GM20431 (cell line): Measurements from ENCODE around the gene MGA.

Source experiments
- in situ Hi-C: fragments of 300-500 bp; cut with MseI, MboI; formaldehyde crosslinking; loops from one replicate; pipeline ENCODE4 v1.15.0; 2020; ENCODE audit warnings: low sequenced_read_pairs; ENCODE audit not compliant: unreplicated experiment

MGA gene

DNA sequence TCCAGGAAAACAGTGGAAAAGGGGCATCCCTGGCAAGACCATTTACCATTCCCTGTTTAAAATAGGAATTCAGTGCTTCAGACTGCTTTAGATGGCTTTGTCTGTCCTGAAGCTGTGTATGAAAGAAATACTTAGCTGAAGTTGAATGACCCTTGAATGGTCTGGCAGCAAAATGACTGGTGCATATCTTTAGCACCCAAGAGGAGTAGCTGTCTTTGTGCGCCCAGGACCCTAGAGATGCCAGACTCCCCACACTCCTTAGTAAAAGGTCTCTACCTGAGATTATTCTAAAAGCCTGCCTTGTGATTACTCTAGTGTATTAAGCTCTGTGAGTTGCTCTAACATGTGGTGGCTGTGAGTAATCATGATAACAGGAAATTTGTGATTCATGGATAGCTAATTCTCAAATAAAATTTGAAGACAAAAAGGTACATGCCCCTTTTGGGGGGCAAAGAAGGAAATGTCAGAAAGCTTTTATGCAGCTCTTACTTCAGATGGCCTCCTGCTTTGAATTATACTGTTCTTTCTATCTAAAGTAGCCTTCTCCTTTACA lies 117.3 kb downstream of the MGA start:
- in situ Hi-C loops: no loop called here

DNA sequence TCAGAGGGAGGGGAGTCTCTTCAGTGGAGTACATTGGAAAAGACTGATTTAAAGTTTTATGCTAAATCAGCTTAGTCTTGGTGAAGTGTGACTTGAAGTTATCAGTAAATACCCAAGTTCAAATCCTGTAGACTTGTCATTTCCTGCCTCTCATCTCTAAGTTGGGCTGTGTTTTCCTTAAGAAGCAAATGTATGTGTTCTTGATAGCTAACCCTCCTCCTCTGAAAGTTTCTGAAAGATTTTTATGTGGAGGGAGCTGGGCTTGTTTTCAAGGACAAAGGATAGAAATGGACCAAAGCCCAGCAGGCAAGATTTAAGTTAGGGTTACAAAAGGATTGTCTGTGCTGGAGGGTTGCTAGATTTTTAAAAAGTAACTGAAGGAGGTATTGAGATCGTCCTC lies 118.3 kb downstream of the MGA start:
- in situ Hi-C loops: no loop called here

DNA sequence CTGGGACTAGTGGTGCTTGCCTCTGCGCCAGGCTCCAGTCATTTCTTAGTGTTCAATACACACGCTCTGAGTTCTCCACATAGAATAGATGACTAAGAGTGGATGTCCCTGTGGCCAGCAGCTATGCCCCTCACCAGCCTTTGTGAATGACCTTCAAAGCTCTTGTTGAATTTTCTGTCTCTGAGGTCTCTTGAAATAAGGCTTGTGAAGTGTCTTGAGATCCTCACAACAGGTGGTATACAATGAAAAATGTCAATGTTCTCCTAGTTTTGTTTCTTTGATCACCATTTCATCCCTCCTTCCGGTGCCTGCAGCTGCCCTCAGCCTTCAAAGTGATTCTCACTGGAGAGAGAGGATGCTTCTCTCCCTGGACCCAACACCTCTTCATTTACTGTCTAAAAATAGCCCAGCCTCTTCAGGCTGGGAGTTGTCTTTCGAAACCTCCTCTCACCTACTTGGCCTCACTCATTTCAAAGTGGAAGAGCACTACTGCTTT lies 119.5 kb downstream of the MGA start:
- in situ Hi-C loops: no loop called here

DNA sequence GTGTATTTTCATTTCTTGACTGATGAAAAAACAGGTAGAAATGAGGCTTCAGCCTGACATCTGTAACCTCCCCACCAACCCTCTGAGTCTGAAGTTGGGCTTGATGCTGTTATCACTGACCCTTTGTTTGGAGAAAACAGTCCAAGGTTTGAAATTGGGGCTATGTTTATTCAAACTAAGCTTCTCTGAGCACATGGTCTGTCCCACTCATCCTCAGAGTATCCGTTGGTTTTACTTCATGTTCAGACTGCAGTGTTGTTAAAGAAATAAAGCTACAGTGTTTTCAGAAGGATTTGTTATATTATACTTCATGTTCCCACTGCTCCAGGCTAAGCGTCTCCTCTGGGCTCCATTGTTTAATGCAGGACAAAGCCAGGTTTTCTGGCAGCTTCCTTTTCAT lies 120.1 kb downstream of the MGA start:
- in situ Hi-C loops: no loop called here

DNA sequence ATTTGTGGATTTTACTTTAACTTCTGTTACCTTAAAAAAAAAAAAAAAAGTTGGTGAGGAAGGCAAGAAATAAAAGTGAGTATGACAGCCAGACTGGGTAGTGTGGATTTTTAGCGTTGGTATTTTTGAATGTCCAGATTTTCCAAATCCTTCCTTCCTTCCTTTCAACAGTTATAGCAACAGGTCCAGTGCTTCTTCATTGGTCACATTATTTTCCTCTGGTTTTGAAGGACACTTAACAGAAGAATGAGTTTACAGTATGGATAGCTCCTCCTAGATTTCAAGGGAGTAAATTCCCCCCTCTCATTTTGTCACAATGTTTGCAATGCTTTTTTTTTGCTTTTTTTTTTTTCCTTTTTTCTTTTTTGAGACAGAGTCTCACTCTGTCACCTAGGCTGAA lies 120.5 kb downstream of the MGA start:
- in situ Hi-C loops: no loop called here

DNA sequence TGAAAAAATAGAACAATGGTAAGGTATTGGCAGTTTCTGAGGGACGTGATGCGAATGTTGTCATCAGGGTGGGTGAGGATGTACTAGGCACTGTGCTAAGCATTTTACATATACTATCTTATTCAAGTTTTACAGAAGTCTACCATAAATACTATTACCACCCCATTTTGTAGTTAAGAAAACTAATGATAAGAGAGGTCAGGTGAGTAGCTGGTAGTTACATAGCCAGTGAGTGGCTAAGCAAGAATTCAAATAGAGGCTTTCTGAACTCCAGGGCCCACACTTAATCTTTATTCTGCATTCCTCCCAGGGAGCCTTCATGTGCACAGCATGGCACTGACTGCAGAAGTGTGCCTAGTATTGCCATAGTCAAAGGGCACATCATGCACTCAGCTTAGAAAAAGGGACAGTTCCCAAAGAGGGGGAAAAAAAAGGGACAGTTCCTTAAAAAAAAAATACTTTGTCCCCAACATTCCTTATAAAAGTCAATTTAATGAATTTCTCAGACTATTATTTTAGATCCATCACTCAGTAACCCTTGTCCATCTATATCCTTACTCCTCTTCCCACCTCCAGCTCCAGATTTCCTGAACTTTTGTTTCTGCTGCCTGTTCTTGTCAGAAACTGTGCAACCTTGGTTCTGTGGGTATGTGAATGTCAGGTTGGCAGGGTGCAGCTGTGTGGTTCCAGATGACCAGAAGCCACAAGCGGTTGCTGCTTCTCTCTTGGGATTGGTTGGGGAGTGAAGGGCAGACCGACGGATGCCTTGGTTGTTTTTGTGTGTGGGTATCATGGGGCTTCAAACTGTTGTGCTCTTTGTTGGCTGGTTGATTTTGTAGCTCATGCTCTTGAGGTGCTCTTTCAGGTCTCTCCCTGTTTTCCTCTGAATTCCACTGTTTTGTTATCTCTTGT lies 122.4 kb downstream of the MGA start:
- in situ Hi-C loops: no loop called here

DNA sequence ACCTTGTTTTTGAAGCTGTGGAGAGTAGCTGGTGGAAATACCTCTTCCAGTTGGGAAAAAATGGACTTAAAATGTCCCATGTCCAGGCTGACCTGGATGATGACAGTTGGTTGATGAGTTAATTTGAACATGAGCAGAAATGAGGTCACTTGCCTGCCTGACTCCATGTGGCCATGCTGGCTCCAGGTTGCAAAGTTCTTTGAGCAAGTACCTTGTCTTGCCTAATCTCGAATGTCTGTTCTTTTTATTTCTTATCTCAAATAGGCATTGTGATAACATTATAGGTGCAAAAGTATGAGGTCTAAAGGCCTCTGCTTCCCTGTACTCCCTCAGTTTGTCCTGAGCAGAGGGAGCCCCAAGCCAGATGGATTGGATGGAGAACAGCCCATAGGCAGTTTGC lies 123.1 kb downstream of the MGA start:
- in situ Hi-C loops: no loop called here

DNA sequence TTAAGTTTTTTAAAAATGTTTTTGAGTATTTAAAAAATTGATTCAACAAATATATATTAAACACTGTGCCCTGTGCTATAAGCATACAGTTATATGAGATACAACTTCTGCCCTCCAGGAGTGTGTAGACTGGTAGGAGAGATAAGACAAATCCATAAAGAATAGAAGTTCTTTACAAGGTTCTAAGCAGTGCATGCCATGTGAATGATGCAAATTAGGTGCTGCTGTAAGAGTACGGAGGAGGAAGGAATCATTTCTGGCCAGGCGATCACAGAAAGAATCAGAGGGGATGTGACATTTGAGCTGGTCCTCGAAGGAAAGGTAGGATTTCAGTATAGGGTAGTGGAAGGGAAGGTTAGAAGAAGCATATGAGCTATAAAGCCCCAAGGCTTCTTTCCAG lies 128.1 kb downstream of the MGA start:
- in situ Hi-C loops: no loop called here

DNA sequence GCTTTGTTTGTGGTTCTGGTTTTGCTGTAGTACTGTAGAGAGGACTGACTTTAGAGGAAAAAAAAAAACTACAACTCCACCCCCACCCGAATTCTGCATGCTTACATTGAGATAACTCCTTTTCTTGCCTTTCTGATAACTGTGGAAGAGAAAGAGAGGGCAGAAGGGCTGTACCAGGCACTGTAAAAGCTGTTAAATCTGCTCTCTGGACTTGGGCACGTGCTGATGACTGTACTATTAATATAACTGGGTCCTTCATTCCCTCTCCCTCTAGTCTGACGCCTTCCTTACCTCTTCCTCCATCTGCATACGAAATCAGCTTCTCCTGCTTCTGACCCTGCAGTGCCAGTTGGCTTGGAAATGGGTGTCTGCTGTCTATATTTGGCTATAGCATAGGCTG lies 129.0 kb downstream of the MGA start:
- in situ Hi-C loops: no loop called here

DNA sequence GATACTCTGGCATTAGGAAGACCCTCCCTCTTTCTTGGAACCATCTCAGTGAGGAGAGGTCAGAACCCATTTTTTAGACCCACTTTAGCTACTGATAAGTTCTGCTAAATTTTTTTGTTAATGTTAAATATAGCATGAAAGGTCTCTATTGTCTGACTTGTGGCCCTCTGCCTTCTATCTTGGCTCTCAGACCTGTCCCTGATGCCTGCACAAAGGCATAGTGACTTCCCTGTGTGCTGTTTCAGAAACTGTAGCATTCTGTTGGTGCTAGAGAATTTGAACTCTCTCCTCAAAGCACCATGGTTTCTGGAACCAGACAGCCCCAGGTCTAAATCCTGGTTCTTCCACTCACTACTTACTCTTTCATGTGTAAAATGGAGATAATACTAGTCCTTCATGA lies 129.5 kb downstream of the MGA start:
- in situ Hi-C loops: no loop called here

DNA sequence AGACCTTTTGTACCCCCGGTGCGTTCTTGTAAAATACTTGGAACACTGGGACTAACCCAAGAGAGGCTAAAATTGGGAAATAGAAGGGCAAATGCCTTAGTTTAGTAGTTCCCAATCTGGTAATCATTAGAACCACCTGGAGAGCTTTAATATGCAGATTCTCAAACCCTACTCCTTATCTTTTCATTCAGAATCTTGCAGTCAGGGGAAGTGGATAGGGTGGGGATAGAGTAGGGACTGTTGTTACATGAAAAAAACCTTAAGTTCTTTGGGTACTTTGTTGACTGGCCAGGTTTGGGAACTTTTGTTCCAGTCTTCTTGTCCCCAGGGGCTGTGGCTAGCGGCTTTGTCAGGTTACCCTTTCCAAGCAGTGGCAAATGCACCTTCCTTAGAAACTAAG lies 130.0 kb downstream of the MGA start:
- in situ Hi-C loops: no loop called here

DNA sequence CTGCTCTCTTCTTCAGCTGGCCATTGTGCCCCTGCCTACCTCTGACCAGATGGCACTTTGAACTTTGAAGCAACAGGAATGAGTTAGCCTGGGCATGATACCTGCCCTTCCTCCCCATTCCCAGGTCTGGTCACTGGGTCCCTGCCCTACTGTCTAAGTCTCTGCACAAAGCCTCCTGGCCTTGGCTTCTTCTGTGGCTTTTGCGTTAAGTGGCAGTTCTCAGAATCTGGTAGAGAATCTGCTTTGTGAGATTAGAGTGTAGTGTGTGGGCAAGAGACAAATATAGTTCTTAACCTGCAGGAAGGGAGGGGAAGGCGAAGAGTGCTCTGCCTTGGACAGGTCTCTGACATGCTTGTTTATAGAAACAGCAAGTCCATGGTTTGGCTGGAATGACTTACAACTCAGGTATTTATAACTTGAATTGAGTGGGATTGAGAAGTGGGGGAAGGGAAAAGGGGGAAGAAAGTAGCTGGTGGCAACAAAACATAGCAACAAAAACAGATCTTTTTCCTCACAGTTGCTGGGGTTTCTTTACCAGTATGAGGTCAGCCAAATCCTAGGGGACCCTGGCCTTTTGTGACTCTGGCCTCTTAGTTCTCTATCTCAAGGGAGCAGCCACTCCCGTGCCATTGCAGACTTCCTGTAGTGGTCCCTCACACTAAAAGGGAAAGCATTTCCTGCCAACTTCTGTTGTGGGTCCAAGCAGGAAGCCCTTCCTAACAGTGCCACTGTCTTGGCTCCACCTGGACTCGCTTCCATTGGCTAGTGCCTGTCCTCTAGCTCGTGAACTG lies 130.7 kb downstream of the MGA start:
- in situ Hi-C loops: no loop called here

DNA sequence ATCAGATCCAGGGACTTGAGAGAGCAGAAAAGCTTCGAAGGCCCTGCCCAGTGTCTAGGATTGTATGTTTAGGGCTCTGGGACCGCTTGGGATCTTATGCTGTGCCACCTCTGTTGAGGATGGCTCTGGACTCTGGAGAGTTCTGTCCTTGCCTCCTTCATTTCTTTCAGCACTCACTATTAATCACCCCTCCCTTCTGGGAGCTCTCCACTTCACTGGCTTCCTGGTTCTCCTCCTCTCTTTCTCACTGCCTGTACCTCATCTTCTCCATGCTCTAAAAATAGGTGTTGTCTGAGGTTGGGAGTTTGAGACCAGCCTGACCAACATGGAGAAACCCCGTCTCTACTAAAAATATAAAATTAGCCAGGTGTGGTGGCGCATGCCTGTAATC lies 131.3 kb downstream of the MGA start:
- in situ Hi-C loops: no loop called here

DNA sequence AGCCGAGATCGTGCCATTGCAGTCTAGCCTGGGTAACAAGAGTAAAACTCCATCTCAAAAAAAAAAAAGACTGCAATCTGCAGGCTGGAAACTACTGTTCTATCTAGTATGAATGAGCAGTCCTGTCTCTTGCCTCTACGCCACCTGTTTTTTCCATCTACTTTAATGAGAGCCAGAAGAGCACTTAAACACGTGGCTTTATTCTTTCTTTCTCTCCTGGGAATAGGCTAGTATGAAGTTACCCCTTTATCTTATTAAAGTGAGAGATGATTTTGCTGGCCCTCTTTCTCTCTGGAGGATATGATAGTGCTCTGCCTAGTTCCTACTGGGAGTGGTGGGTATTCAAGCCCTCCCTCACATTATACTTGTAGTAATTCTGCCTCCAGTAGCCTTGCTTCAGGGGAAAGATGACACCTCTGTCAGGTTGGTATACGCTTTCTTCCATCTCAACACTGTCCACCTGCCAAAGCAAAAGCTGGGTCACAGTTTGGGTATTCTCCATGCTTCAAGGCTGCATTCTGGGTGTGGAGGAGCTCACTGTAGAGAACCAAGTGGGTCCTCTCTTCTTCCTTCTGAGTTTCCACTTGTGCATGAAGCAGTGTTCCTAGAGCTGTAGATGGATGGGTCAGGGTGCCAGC lies 131.9 kb downstream of the MGA start:
- in situ Hi-C loops: no loop called here

DNA sequence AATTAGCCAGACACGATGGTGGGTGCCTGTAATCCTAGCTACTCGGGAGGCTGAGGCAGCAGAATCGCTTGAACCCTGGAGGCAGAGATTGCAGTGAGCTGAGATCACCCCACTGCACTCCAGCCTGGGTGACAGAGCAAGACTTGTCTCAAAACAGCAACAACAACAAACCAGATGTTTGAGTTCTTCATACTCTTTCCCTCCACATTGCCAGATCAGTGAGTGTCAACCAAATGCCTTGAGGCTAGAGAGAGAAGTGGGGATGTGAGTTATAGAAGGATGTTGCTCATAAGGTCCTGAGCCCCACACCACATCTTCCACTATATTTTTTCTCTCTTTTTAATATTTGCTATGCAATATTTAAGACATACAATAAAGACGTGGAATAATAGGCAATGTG lies 133.9 kb downstream of the MGA start:
- in situ Hi-C loops: no loop called here

DNA sequence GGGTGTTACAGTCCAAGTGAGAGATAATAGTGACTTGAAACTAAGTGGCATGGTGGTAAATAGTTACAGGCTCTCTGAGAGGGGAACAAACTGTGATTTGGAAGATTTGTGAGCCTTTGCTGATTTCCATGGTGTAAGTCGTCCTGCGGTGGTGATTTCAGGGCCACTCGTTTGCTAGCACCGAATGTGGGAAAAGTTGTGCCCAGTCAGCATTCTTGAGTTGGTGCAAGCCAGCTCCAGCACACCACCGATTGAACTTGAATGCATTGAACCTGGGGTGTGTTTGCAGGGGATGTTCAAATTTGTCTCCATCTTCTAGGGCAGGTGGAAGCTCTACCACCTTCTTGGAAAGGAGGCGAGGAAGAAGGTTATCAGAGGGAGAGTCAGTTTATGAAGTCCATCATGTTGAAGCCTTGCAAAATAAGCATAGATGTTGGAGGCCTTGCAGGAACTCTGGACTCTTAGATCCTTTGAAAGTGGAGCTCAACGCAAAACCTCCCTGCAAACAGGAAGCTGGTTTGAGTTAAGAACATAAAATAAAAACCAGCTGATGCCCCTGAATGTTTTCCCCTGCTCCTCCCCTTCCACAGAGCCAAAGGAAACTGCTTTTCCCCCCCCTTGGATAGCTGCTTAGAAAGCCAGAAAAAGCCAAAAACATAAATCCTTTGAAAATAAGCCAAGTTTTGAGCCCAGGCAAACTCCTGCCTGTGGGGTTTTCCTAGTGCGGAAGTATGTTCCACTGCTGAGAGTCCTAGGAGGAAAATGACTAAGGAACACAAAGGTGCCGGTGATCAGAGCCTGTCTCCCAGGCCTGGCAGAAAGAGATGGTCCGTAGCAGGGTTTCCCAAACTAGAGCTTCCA lies 136.0 kb downstream of the MGA start:
- in situ Hi-C loops: no loop called here

DNA sequence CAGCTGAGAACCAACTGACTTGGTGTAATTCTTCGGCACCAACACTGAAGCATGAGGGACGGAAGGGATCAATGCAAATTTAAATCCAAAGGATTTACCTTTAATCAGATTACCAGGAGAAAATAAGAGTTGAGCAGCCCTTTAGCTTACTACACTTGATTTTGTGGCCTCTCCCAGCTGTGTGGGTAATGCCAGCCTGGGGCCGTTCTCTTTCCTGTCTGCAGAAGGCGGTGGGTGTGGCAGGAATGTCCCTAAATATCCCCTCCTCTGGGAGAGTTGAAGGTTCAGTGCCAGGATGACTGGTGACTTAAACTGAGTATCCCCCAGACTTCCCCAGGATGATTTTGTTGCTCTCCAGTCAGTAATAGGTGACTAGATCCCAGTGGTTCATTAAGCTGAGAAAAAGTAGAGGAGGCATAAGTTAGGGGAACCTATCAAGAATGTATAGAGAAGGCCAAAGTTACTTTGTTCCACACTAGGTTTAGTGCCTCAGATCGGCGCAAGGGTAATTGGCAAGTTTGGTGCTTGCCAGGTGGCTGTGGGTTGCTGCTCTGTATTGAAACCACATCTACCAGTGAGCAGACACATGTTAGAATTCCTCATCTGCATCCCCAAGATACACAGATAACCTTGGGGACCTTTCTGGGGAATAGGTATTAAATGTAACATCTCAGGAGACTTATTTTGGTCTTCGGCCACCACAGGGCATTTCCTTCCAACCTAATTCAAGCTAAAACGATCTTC lies 137.2 kb downstream of the MGA start:
- in situ Hi-C loops: no loop called here

DNA sequence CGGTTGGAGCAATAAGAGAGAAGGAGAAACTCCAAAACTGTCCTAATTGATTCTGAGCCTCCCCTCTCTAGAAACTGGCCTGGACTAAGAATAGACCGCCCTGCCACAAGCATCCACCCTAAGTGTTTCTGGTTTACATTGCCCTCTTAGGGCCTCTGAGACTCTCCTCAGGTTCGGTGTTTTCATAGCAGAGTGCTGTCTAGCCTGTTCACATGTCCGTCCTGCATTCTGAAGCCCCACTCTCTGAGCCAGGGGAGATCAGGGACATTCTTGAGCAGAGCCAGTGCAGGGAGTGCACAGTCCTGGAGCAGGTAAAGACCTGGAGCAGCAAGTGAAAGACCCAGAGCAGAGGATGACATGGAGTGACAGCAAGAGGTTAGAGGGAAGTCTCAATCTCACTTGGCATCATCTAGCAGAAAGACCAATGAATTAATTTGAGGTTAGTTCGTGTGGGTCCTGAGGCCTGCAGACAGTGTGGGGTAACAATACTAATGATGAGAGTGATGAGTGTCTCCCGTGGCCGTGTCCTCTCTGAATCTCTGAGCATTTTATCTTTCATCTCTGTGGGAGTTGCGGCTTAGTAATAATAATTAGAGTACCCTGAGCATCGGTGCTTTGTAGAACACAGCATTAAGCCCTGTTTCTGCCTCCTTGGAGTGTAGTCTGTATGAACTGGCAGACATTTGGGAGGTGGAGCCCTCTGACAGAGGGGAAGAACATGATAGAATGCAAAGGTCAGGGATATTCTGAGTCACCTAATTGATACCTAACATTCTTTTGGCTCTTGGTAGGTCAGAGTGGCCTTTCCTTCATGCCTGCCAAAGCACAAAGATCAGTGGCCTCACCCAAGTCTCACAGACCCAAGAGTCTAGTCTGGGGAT lies 138.6 kb downstream of the MGA start:
- in situ Hi-C loops: no loop called here
